Epithelial cell of proximal tubule (primary cell): ENCODE measurements around the gene VIT. TPM values are rescaled to one million over a fixed set of nuclear protein-coding genes. Genes with fewer than 3 reads are reported as not detected.

ENCODE experiments used
- DNase-seq: peaks from one replicate; pipeline ENCODE4 v3.0.0-alpha.2; 2011; ENCODE audit warnings: low read depth
- H3K4me3 ChIP-seq: 2 replicates; pipeline ENCODE4 v1.5.1; 2011; ENCODE audit warnings: low read depth, mild to moderate bottlenecking, low read length
- CTCF ChIP-seq: conservative IDR thresholded peaks from 2 replicates; pipeline ENCODE4 v1.5.1; 2012; ENCODE audit warnings: low read depth, mild to moderate bottlenecking, low read length
- total RNA-seq: library from RNA; depleted of rRNA; stranded (reverse); fragments of >200 nt; gene quantifications from 2 replicates; pipeline ENCODE4 v1.2.3, GENCODE V29; 2015

The VIT gene
- total RNA-seq, 1 donor from 2014 or later: not detected

GRCh38 chr2:36756438-36756837 lies 59.9 kb downstream of the VIT start:
- no peak for TF ChIP-seq CTCF
- H3K4me3 ChIP-seq: no peak overlapping the region
- DNase-seq: no peak

DNA sequence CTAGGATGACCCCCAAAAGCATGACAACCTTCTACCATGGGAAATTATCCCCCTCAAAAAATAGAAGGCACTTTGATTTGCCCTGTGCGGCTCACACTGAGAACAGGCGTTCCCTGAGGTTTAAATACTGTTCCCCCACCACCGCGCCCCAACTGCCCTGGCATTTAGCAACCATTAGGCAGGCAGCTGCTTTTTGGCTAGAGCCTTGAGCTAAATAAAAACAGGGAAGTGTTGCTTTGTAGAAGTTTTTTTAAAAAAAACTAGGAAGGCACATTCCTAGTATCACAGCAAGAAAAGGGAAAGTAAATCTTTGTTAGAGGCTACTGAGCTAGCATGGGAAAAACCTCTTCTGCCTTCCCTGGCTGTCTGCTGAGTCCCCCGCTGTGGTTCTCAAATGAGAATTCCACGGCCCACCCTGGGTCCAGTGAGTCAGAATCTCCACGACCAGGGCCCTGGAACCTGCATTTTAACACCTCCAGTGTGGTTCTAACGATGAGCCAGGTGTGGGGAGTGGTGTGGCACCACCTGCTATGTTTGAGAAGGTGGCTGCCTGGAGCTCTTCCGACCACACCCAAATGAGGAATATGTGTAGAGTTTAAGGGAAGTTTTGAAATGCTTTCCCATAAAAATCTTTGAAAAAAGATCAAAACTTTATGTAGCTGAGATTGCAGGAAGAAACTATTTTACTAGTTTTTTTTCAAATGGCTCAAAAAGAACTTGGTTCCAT lies 66.4 kb downstream of the VIT start:
- no peak for TF ChIP-seq CTCF
- no peak for DNase-seq
- H3K4me3 ChIP-seq: no peak overlapping the region

GRCh38 chr2:36769106-36769505 lies 72.6 kb downstream of the VIT start:
- no peak for DNase-seq
- no peak for TF ChIP-seq CTCF
- H3K4me3 ChIP-seq: no peak overlapping the region

DNA sequence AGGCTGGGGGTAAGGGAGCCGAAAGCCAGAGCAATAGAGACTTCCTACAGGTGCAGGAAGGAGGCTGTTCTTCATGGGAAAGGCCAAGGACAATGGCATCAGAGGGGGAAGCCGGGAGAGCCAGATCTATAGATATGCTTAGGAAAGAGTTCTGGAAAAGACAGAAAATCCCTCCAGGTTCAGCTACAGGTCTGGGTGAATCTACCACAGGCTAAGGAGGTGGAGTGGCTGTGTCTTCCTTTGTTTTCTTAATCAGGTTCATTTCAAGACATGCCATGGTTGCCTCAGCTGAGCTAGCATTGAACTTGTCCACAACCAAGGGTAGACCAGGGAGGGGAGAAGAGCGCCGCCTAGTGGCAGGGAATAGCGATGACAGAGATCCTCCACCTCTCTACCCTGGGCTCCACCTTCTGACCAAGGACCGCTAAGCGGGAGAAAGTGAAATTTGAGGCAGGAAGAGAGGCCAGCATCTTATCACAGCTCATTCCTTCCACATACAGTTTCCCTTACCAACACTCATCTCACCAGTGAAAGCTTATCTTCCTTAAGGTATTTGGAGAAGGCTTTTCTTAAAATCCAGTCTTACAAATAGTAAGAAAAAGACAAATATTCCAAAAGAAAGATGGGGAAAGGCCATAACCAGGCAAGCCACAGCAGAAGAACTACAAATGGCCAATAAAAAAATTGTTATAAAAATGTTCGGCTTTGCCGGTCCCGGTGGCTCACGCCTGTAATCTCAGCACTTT lies 74.2 kb downstream of the VIT start:
- peak; percentile 73 for TF ChIP-seq CTCF
- DNase-seq: no peak

DNA sequence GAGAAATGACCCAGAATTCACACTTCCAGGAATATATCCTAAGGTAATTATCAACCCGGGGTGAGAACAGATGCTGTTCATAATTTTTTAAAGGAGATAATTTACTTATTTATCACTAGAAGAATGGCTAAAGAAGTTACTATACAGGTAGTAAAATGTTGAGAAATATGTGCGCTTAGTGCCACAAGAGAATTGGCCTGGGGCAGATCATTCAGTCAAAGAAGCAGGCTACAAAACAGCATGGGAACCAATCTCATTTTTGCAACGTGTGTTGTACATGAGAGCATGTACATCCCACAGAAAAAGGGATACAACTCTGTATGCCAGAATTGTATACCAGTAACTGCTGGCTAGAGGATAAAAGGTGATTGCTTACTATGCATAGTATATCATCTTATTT lies 75.2 kb downstream of the VIT start:
- TF ChIP-seq CTCF: no peak
- DNase-seq: no peak
- H3K4me3 ChIP-seq: no peak overlapping the region

More for the DNA sequence above, 74.2 kb downstream of the VIT start:
- no peak overlapping the region for H3K4me3 ChIP-seq

- DNase-seq: no peak
- no peak for TF ChIP-seq CTCF
- H3K4me3 ChIP-seq: no peak overlapping the region
Observed at GRCh38 chr2:36773947-36774346, 77.4 kb downstream of the VIT start.

- no peak for TF ChIP-seq CTCF
- DNase-seq: no peak
Observed at GRCh38 chr2:36775261-36775660, 78.8 kb downstream of the VIT start.

More at GRCh38 chr2:36775261-36775660, 78.8 kb downstream of the VIT start:
- H3K4me3 ChIP-seq: no peak overlapping the region
